ENCODE measurements around the gene TYMP. TPM values are rescaled to one million over a fixed set of nuclear protein-coding genes. Genes with fewer than 3 reads are reported as not detected.
A peak's percentile ranks its signal among the peaks of the same experiment; 100 is the strongest.
"Not testable (repeated sequence)": the region's sequence is repeated elsewhere in the genome, so short reads cannot be mapped to it uniquely, and the experiment has no call there.

TYMP gene
- total and polyA plus RNA-seq, 5 donors, result 14.6 to 35.5 (median 19.0) TPM

DNA sequence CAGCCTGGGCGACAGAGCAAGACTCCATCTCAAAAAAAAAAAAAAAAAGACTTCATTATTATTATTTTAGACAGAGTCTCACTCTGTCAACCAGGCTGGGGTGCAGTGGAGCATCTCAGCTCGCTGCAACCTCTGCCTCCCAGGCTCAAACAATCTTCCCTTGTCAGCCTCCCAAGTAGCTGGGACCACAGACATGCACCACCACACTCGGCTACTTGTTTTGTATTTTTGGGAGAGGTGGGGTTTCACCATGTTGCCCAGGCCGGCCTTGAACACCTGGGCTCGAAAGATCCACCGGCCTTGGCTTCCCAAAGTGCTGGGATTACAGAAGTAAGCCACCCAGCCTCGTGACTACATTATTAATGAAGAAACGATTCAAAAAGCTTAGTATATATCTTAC lies 5.3 kb upstream of the TYMP start:
- Histone ChIP-seq H3K27ac (ENCODE audit: low read length) (no peak overlapping the region), H3K27me3 (ENCODE audit: control insufficient read depth, insufficient read depth) (no peaks in the 10 kb centered on the region)
- WGBS, result 90% methylated on average over 8 of the region's 8 CpGs

GRCh38 chr22:50533856-50534711 lies 4.3 kb upstream of the TYMP start:
- H3K4me1 ChIP-seq (ENCODE audit: control insufficient read depth, insufficient read depth, low read length); intact Hi-C loops (cut with DNase I); ATAC-seq; H3K27ac ChIP-seq (ENCODE audit: low read length); H3K9me3 ChIP-seq (ENCODE audit: control insufficient read depth, low read length); H3K4me3 ChIP-seq (ENCODE audit: low read length); H3K27me3 ChIP-seq (ENCODE audit: control insufficient read depth, insufficient read depth): not testable (repeated sequence)
- 49% methylated on average over 21 of the region's 21 CpGs for WGBS
- DNase-seq, result peak; percentile 51 to 76 (median 67)

More for the DNA sequence above, 5.3 kb upstream of the TYMP start:
- intact Hi-C loops (cut with DNase I), result no loop called here
- Histone ChIP-seq H3K4me3 (ENCODE audit: low read length) (no peak overlapping the region), H3K9me3 (ENCODE audit: control insufficient read depth, low read length) (no peaks in the 10 kb centered on the region), H3K4me1 (ENCODE audit: control insufficient read depth, insufficient read depth, low read length) (no peaks in the 10 kb centered on the region)
- DNase-seq, result peak in 1 of 3 donors; percentile 14
- ATAC-seq, result no peak

GRCh38 chr22:50532824-50533796 lies 3.3 kb upstream of the TYMP start:
- peak in 1 of 3 donors; percentile 38 for DNase-seq
- Histone ChIP-seq H3K4me1 (ENCODE audit: control insufficient read depth, insufficient read depth, low read length) (no peaks in the 10 kb centered on the region), H3K9me3 (ENCODE audit: control insufficient read depth, low read length) (no peaks in the 10 kb centered on the region), H3K4me3 (ENCODE audit: low read length) (no peak overlapping the region), H3K27ac (ENCODE audit: low read length) (no peak overlapping the region), H3K27me3 (ENCODE audit: control insufficient read depth, insufficient read depth) (no peaks in the 10 kb centered on the region)
- no peak for ATAC-seq
- intact Hi-C loops (cut with DNase I), result no loop called here
- 68% methylated on average over 19 of the region's 19 CpGs for WGBS

DNA sequence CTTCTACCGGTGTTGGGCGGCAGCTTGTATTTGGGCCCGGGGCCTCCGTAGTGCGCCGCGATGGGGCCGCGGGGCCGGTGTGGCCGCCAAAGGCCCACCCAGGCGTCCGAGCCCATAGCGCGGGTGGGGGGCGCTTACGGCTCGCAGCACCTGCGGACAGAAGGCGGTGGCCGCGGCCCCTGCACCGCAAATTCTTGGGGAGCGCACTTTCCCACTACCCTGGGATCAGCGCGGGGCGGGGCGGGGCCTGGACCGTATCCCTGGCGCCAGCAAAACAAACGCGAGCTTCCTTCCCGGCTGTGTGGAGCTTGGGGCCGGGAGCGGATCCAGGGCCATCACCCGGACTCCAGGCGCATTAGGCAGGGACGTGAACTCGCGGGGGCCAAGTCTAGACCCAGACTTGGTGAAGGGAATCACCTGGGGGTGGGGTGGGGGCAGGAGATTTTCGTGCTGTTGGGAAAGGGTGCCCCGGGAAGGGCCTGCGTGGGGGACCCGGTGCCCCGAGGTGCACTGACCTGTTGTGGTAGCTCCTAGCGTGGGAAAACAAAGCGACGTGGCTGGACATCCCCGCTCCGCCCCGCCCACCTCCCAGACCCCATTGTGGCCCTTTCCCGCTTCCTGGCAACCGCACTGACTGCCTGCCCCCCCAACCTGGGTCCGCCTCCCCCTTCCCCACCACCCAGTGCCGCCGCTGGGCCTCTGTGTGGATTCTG lies 2.3 kb upstream of the TYMP start:
- H3K4me3 ChIP-seq (ENCODE audit: low read length), result peak overlapping the region; percentile 59
- no peaks in the 10 kb centered on the region for H3K27me3 ChIP-seq (ENCODE audit: control insufficient read depth, insufficient read depth)
- ATAC-seq, result peak; percentile 65 to 68
- DNase-seq, result peak; percentile 90 to 95 (median 94)
- peak overlapping the region; percentile 70 for H3K27ac ChIP-seq (ENCODE audit: low read length)
- H3K4me1 ChIP-seq (ENCODE audit: control insufficient read depth, insufficient read depth, low read length), result no peaks in the 10 kb centered on the region
- 2% methylated on average over 56 of the region's 56 CpGs for WGBS
- intact Hi-C loops (cut with DNase I), result no loop called here
- H3K9me3 ChIP-seq (ENCODE audit: control insufficient read depth, low read length), result no peaks in the 10 kb centered on the region

- ATAC-seq (peak; percentile 20 to 32), DNase-seq (peak; percentile 74 to 89 (median 86))
- intact Hi-C loops (cut with DNase I), result no loop called here
- under 1% methylated on average over 44 of the region's 44 CpGs for WGBS
- H3K4me1 ChIP-seq (ENCODE audit: control insufficient read depth, insufficient read depth, low read length), result no peaks in the 10 kb centered on the region
- no peaks in the 10 kb centered on the region for H3K9me3 ChIP-seq (ENCODE audit: control insufficient read depth, low read length)
- H3K4me3 ChIP-seq (ENCODE audit: low read length), result peak overlapping the region; percentile 59
- H3K27ac ChIP-seq (ENCODE audit: low read length), result peak overlapping the region; percentile 70
- H3K27me3 ChIP-seq (ENCODE audit: control insufficient read depth, insufficient read depth), result no peaks in the 10 kb centered on the region
These were observed 1.7 kb upstream of the TYMP start for GRCh38 chr22:50531546-50531961.

- DNase-seq (peak; percentile 93 to 96 (median 96)), ATAC-seq (peak; percentile 61 to 67)
- Histone ChIP-seq H3K27ac (ENCODE audit: low read length) (peak overlapping the region; percentile 89), H3K4me1 (ENCODE audit: control insufficient read depth, insufficient read depth, low read length) (no peaks in the 10 kb centered on the region), H3K9me3 (ENCODE audit: control insufficient read depth, low read length) (no peaks in the 10 kb centered on the region), H3K27me3 (ENCODE audit: control insufficient read depth, insufficient read depth) (no peaks in the 10 kb centered on the region), H3K4me3 (ENCODE audit: low read length) (peak overlapping the region; percentile 59)
- 4% methylated on average over 53 of the region's 53 CpGs for WGBS
- intact Hi-C loops (cut with DNase I), result no loop called here
These were observed 1.2 kb upstream of the TYMP start for GRCh38 chr22:50530877-50531545.

DNA sequence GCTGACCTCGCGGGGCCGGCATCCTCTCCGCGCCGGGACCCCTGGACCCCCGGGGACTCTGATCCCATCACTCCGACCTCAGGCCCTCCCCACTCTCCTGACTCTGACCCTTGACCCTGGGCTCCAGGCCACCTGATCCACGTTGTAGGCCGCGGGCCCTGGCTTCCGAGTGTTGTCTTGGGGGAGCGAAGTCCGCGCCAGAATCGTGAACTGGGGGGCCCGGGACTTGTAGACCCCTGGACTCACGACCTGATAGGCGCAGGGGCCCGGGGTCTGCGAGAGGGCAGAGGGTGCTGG lies 716 bp upstream of the TYMP start:
- intact Hi-C loops (cut with DNase I), result no loop called here
- WGBS, result 2% methylated on average over 21 of the region's 21 CpGs
- no peaks in the 10 kb centered on the region for H3K4me1 ChIP-seq (ENCODE audit: control insufficient read depth, insufficient read depth, low read length)
- peak in 1 of 2 donors; percentile 0 for ATAC-seq
- no peaks in the 10 kb centered on the region for H3K27me3 ChIP-seq (ENCODE audit: control insufficient read depth, insufficient read depth)
- H3K9me3 ChIP-seq (ENCODE audit: control insufficient read depth, low read length), result no peaks in the 10 kb centered on the region
- no peak for DNase-seq
- peak overlapping the region; percentile 89 for H3K27ac ChIP-seq (ENCODE audit: low read length)
- peak overlapping the region; percentile 59 for H3K4me3 ChIP-seq (ENCODE audit: low read length)

- ATAC-seq (no peak), DNase-seq (peak in 2 of 3 donors; percentile 59 to 80)
- H3K9me3 ChIP-seq (ENCODE audit: control insufficient read depth, low read length), result no peaks in the 10 kb centered on the region
- peak overlapping the region; percentile 89 for H3K27ac ChIP-seq (ENCODE audit: low read length)
- H3K4me3 ChIP-seq (ENCODE audit: low read length), result peak overlapping the region; percentile 59
- no peaks in the 10 kb centered on the region for H3K4me1 ChIP-seq (ENCODE audit: control insufficient read depth, insufficient read depth, low read length)
- intact Hi-C loops (cut with DNase I), result no loop called here
- 10% methylated on average over 50 of the region's 50 CpGs for WGBS
- no peaks in the 10 kb centered on the region for H3K27me3 ChIP-seq (ENCODE audit: control insufficient read depth, insufficient read depth)
These were observed 356 bp downstream of the TYMP start for GRCh38 chr22:50529416-50529896.

DNA sequence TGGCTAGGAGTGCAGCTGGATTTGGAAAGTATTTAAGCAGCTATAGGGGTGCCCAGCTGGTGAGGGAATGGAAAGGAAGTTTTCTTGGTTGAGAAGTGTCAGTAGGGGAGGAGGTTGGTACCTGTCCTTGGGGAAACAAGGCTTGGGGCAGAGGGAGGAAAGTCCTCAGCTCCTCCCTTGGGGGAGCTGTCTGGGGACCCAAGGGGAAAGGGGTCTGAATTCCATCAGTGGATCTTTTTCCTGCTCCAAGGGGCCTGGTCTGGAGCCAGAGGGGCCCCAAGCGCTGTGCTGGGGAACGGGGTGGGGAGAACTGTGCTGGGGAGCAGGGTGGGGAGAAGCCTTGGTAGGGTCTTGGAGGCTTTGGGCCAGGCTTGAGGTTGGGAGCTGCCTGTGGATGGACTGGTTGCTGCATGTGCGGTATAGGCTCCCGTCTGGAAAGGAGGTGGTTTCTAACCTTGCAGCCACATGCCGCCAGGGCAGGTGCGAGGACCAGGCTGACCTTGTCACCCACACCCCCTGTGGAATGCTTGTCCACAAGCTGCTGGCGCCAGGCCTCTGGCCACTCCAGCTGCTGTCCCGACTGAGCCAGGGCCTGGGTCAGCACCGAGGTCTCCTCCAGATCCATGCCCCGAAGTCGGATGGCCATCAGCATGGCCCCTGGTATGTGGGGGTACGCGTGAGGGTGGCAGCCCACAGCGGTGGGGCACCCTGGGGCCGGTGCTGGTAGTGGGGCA lies 963 bp downstream of the TYMP start:
- H3K27me3 ChIP-seq (ENCODE audit: control insufficient read depth, insufficient read depth), result no peaks in the 10 kb centered on the region
- DNase-seq (peak in 2 of 3 donors; percentile 47 to 56), ATAC-seq (no peak)
- WGBS, result 59% methylated on average over 15 of the region's 15 CpGs
- H3K4me1 ChIP-seq (ENCODE audit: control insufficient read depth, insufficient read depth, low read length), result no peaks in the 10 kb centered on the region
- H3K9me3 ChIP-seq (ENCODE audit: control insufficient read depth, low read length), result no peaks in the 10 kb centered on the region
- peak overlapping the region; percentile 59 for H3K4me3 ChIP-seq (ENCODE audit: low read length)
- H3K27ac ChIP-seq (ENCODE audit: low read length), result peak overlapping the region; percentile 89
- intact Hi-C loops (cut with DNase I), result no loop called here
